Activated CD4-positive, alpha-beta T cell treated with anti-CD3 and anti-CD28 coated beads for 48 hours (primary cell): ENCODE results near the gene TBC1D5.
"Not testable (repeated sequence)": the region's sequence is repeated elsewhere in the genome, so short reads cannot be mapped to it uniquely, and the experiment has no call there.

Experiments
- DNase-seq: peaks from one replicate; pipeline ENCODE4 v3.0.0-alpha.2; 2020

The TBC1D5 gene

GRCh38 chr3:17529677-17530076 is 212.8 kb downstream of the TBC1D5 start:
- no peak for DNase-seq

DNA sequence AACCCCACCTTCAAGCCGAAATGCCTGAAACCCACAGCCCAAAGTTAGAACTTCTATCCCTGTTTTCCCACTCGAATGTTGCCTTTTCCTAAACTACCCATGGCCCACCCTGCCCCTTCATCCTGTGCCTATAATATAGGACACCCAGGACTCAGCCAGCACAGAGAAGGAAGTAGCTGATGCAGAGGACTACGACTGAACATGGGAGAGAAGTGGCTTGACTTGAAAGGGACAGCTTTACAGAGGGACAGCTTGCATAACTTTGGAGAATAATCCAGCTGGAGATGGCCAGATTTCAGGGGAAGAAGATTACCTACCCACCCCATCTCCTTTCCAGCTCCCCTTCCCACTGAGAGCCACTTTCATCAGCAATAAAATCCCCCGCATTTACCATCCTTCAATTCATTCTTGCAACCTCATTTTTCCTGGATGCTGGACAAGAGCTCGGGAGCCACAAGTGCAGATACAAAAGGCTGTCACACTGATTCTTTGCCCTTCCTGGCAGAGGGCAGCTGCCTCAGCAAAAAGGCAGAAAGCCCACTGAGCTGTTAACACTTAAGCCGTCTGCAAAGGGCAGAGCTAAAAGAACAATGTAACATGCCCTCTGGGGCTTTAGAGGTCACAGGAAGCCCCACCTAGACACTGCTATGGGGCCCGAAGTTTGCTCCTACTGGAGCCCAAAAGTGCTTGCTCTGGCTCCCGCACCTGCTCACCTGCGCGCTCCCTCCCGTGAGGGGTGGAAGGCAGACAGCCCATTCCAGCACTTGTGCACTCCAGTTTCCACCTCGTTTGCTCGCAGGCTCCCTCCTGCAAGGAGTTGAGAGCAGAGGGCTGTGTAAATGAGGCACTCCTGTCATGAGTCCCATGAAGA is 224.0 kb downstream of the TBC1D5 start:
- no peak for DNase-seq

DNA sequence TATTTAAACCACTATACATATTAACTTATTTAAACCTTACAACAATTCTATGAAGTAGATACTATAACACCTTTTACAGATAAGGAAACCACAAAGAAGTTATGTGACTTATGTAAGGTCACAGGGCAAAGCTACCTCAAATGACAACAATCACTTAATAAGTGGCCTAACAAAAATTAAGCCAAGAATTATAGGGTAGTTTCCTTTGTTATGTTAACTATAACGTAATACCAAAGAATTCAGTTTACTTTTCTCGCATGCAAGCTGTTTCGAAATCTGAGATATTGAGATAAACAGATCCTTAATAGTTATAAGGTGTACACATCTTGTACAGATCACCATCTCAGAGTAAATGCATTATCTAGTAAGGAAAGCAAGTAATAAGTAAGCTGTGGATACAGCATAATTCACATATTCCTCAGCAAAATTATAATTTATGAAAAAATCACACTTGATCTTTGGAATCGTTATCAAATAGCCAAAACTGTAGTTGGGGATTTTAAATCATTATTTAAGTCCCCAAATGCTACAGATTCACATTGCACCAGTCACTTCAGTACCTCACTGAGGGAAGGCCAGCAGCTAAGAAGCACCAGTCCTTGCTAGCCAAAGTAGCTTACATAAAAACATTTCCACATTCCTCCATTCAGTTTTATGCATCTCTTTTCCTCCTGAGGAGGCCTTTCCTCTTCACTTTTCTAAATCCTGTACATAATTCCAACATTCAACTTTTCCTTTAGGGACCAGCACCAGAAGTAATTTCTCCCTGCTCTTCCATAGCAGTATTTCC is 226.8 kb downstream of the TBC1D5 start:
- DNase-seq, result no peak

DNA sequence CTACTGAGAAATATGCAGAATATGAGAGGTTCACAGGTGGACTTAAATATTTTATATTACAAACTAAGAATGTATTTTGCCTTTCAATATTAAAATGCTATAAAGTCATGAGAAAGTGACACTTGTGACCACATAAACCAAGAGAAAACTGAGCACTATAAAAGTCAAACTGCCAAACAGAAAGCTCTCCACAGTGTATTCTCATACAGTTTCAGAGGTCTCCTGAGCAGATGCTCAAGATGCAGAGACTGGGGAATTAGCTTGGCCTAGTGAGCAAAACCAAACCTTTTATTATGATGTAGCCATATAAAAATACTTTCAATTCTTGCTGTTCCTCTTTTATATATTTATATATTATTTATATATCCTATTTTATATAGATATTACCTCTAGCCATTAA is 227.8 kb downstream of the TBC1D5 start:
- no peak for DNase-seq

DNA sequence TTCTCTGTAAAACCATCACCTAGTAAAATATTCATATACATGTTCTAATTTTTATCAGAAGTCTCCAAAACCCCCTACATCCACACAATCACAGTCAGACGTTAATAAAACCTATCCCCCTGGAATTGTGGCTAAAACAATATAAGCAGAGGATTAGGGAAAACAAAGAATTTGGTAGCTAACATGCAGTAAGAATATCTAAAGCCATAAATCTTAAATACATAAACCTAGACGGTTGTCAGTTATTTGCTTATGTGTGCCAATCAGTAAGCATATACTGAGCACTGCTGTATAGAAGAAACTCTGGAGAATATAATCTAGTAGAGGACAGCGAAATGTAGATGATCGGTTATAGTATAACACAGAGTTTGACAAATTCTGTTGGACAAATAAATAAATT is 232.2 kb downstream of the TBC1D5 start:
- no peak for DNase-seq

- no peak for DNase-seq
Measured at GRCh38 chr3:17508180-17508752, 234.2 kb downstream of the TBC1D5 start.

- DNase-seq, result no peak
Measured at GRCh38 chr3:17507480-17507879, 235.0 kb downstream of the TBC1D5 start.

- DNase-seq, result no peak
Measured at GRCh38 chr3:17505856-17506255, 236.6 kb downstream of the TBC1D5 start.

DNA sequence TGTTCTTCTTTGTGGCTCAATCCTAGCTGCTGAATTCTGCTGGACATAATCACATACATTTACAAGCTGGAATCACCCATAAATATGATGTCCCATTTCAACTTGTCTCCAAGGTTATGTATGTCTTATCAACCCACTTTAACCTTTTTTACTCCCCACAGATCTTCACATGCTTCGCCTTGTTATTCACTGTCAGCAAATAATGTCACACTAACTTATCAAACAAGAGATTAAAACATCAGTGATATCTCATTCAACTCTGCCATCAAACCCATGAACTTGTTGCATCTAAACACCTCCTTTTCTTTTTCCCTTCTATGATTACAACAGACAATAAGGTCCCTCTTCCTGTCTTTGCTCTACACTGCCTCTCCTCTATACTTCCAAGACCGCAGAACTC is 240.7 kb downstream of the TBC1D5 start:
- DNase-seq, result no peak

DNA sequence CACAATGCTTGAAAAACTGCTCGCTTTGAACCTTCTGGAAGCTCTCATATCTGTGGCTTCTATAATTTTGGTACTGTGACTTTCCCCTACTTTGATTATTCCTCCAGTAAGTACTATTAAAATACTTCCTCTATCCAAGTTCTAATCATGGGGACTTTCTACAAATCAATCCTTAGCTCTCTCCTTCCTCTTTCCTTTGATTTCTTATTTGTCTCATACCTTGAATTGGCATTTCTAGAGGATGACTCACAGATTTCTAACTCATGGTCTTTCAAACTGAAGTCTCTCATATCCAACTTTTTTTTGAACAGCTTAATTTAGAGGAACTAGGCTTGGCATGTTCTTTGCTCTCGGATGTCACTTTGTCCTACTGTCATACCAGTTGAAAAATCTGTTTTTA is 241.8 kb downstream of the TBC1D5 start:
- DNase-seq, result no peak

DNA sequence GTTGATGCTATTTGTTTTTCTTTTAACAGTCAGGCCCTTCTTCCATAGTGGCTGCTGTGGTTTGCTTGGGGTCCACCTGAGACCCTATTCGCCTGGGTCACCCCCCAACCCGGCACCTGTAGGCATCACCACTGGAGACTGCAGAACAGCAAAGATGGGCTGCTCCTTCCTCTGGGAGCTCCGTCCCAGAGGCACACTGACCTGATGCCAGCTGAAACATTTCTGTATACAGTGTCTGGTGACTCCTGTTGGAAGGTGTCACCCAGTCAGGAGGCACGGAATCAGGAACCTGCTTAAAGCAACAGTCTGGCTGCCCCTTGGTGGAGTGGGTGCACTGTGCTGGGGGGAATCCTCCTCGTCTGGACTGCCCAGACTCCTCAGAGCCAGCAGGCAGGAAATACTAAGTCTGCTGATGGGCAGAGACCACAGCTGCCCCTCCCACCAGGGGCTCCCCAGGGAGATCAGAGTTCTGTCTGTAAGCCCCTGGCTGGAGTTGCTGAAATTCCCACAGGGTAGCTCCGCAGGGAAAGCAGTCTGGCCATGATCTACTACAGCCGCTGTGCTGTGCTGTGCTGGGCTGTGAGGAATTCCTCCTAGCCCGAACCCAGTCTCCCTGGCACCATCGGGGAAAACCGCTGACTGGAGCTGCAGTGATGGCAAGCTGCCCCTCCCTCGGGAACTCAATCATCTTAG is 248.2 kb downstream of the TBC1D5 start:
- no peak for DNase-seq

DNA sequence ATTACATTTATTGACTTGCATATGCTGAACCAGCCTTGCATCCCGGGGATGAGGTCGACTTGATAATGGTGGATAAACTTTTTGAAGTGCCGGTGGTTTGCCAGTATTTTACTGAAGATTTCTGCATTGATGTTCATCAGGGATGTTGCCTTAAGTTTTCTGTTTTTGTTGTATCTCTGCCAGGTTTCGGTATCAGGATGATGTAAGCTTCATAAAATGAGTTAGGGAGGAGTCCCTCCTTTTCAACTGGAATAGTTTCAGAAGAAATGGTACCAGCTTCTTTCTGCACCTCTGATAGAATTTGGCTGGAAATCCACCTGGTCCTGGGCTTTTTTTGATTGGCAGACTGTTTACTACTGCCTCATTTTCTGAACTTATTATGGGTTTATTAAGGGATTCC is 250.8 kb downstream of the TBC1D5 start:
- DNase-seq, result no peak

DNA sequence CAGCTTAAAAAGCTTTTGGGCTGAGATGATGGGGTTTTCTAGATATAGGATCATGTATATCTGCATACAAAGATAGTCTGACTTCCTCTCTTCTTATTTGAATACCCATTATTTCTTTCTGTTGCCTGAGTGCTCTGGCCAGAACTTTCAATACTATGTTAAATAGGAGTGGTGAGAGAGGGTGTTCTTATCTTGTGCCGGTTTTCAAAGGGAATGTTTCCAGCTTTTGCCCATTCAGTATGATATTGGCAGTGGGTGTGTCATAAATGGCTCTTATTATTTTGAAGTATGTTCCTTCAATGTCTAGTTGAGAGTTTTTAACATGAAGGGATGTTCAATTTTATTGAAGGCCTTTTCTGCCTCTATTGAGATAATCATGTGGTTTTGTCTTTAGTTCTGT is 251.2 kb downstream of the TBC1D5 start:
- DNase-seq, result not testable (repeated sequence)

DNA sequence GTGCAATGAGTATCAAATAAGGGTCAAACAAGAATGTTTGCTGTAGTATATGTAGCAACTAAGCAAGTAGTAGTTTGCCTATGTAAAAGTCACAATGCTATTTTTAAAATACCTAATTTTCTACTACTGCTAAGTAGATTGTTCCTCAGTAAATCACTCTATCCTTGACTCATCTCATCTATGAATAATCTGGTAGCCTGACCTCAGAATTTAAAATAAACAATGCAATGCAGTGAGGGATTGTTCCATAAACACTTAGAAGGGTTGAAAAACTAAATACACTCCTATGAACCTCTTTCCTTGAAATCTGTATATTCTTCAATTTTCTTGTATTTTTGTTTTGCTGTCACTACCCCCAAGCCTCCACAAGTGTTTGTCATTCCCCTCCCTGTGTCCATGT is 253.3 kb downstream of the TBC1D5 start:
- no peak for DNase-seq

DNA sequence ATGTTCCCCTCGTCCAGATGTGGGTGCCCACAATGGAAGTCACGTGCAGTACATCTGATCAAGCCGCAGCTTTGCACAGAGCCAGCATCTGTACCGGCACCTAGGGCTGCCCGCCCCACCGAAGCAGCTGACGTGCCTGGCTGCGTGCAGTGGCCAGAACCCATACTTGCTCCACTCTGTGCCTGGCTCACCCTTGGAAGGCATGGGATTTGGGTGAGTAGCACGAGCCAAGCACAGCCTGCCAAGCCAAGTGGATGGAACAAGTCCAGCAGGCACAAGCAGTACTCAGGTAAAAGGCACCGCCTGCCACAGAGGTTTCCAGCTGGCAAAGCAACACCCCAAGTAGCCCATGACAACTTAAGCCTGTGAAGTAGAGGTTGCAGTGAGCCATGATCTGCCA is 261.3 kb downstream of the TBC1D5 start:
- no peak for DNase-seq

DNA sequence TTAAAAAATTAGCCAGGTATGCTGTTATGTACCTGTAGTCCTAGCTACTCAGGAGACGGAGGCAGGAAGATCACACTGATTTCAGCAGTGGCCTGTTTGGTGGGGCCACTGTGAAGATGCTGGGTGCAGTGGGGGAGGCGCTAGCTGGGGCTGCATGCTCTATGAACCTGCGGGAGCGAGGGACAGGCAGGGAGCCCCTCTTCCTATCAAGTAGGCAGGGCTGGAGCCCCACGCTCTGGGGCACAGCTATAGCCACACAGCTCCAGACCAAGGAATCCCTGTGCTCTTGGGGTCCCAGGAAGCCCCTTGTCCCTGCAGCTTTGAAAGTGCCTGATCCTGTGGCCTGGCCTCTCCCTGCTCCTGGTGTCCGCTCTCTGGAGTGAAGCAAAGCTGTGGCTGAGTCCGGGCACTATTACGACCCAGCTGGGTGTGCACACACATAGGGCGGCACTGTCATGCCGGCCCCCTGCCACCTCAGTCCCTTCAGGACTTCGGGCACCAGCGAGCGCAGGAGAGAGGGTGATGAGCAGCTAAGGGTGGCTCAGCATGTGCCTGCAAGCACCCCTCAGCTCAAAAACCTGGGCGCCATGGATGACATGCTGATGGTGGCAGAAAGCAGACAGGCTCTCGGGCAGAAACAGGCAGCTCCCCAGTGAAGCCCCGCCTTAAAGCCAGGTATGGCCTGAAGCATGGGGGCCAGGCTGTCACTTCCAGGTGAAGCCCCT is 262.6 kb downstream of the TBC1D5 start:
- no peak for DNase-seq

- no peak for DNase-seq
Measured at GRCh38 chr3:17478673-17479072, 263.8 kb downstream of the TBC1D5 start.

DNA sequence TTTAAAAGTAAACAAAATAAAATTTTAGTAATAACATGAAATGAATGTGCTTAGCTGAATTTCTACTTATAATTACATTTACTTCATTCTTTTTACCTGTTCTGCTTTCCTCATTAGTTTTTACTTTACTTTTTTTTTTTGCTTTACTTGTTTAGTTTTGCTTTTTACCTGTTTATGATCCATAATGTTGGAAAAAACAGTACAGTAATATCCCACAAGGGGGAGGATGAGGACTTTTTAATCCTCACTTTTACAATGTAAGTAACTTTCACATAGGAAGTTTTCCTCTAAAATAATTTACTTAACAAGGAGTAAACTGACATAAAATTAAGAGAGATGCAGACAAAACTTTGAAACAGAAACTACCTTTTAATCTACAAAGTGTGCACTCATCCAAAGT is 268.7 kb downstream of the TBC1D5 start:
- no peak for DNase-seq

GRCh38 chr3:17469954-17470353 is 272.5 kb downstream of the TBC1D5 start:
- DNase-seq, result no peak

- DNase-seq, result no peak
Measured at GRCh38 chr3:17469520-17469919, 272.9 kb downstream of the TBC1D5 start.

DNA sequence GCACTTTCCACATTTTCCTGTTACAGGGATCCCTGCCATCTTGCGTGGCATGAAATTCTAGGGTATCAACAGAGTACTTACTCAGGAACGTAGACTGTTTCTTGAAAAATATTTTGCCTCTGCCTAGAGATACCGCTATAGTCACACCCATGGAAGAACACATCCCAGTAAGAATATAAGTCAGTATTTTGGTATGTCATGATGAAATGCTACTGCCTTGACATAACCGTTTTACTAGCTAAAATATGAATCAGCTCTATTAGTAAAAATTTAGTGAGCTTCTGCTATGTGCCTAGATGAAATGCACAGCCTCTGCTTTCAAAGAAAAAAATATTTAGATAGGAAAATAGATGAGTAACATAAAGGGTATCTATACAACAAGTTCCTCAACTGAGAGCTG is 276.4 kb downstream of the TBC1D5 start:
- no peak for DNase-seq

DNA sequence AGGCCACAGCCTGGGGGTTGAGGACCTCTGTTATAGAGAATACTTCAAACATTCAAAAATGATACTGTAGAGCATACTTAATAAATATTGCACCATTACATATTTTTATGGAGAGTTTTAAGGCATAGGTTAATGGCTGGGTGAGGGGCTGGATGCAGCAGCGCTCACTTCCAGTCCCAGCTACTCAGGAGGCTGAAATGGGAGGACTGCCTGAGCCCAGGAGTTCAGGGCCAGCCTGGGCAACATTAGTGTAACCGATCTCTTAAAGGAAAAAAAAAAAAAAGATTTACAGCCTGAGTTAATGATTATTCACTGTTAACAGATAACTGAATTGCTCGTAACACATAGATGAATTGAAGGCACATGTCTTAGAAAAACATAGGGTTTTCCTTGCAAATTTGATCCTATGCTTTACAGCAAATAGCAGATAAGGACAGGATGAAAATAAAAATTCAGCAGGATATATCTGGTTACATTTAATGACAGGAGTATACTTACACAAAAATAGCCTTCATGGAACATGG is 282.9 kb downstream of the TBC1D5 start:
- DNase-seq, result no peak
